A673 (cell line): Measurements from ENCODE around the gene RTN4RL2. TPM values are rescaled to one million over a fixed set of nuclear protein-coding genes. Genes with fewer than 3 reads are reported as not detected.

Source experiments
- BruUV-seq: library from RNA; stranded (reverse); fragments of 400-500 nt; replicated peaks from 2 replicates; lab custom pipeline; 2021; lab: Mats Ljungman, UMichigan
- CTCF ChIA-PET: fragments of 300-600 bp; sonication (Branson Sonifier 250); formaldehyde crosslinking; loops from one replicate; lab custom pipeline; 2022; ENCODE audit warnings: antibody characterized with exemption; lab: Charles Lee
- POLR2A ChIA-PET: fragments of 300-600 bp; sonication (Branson Sonifier 250); formaldehyde crosslinking; loops from one replicate; lab custom pipeline; 2022; ENCODE audit warnings: antibody characterized with exemption; ENCODE audit not compliant: low non-redundant PET; lab: Charles Lee
- DNase-seq: peaks from one replicate; pipeline ENCODE4 v3.0.0-alpha.2; 2015; ENCODE audit warnings: low spot score
- H3K27ac ChIP-seq: fragments of 200-600 bp; sonication (generic); 2 replicates; pipeline ENCODE4 v1.5.1; 2016; ENCODE audit warnings: mixed run types, low read depth, mild to moderate bottlenecking, mixed read lengths, antibody characterized with exemption, low read length; ENCODE audit not compliant: poor library complexity, severe bottlenecking
- H3K27me3 ChIP-seq: fragments of 200-600 bp; sonication (generic); replicated peaks from 2 replicates; pipeline ENCODE4 v1.6.1; 2017; ENCODE audit warnings: mixed run types, low read depth, mild to moderate bottlenecking, mixed read lengths, antibody characterized with exemption, low read length; ENCODE audit not compliant: insufficient read depth, poor library complexity
- H3K36me3 ChIP-seq: fragments of 200-600 bp; sonication (generic); 2 replicates; pipeline ENCODE4 v1.6.1; 2016; ENCODE audit warnings: mixed run types, mild to moderate bottlenecking, mixed read lengths, antibody characterized with exemption, low read length; ENCODE audit not compliant: insufficient read depth, poor library complexity, severe bottlenecking
- H3K4me1 ChIP-seq: fragments of 200-600 bp; sonication (generic); 2 replicates; pipeline ENCODE4 v1.6.1; 2017; ENCODE audit warnings: mixed run types, mild to moderate bottlenecking, mixed read lengths, antibody characterized with exemption, low read length; ENCODE audit not compliant: insufficient read depth, poor library complexity, severe bottlenecking
- H3K4me3 ChIP-seq: fragments of 200-600 bp; sonication (generic); 2 replicates; pipeline ENCODE4 v1.5.1; 2016; ENCODE audit warnings: low read depth, mixed run types, mild to moderate bottlenecking, mixed read lengths, low read length; ENCODE audit not compliant: poor library complexity, severe bottlenecking
- H3K9me3 ChIP-seq: fragments of 200-600 bp; sonication (generic); 2 replicates; pipeline ENCODE4 v1.6.1; 2016; ENCODE audit warnings: mixed run types, low read depth, mild to moderate bottlenecking, mixed read lengths, antibody characterized with exemption, low read length; ENCODE audit not compliant: poor library complexity, severe bottlenecking
- CTCF ChIP-seq: fragments of 300-800, 200-600 bp; sonication (generic); conservative IDR thresholded peaks from 2 replicates; pipeline ENCODE4 v1.5.1; 2017; ENCODE audit warnings: low read depth, mild to moderate bottlenecking, antibody characterized with exemption, low read length, moderate library complexity, mixed read lengths
- EZH2 ChIP-seq: fragments of 200-600 bp; sonication (generic); IDR thresholded peaks from 2 replicates; pipeline ENCODE4 v1.6.1; 2017; ENCODE audit warnings: borderline replicate concordance, low read depth, mild to moderate bottlenecking, mixed read lengths, antibody characterized with exemption, low read length; ENCODE audit not compliant: poor library complexity, severe bottlenecking
- intact Hi-C: fragments of 100-400 bp; cut with micrococcal nuclease; formaldehyde crosslinking; loops from one replicate; pipeline ENCODE4 v1.10.0; 2022; ENCODE audit not compliant: unreplicated experiment
- total RNA-seq: library from RNA; stranded (reverse); gene quantifications from 2 replicates; pipeline ENCODE4 v1.2.3, GENCODE V29; 2021

RTN4RL2 gene
- total RNA-seq, 1 experiment from 2014 or later, result 5.2 TPM

GRCh38 chr11:57490456-57491248, 30.3 kb downstream of the RTN4RL2 start:
- TF ChIP-seq EZH2, result no peak
- no peak for TF ChIP-seq CTCF
- Histone ChIP-seq H3K27ac (no peak overlapping the region), H3K9me3 (no peaks in the 10 kb centered on the region), H3K4me1 (no peaks in the 10 kb centered on the region), H3K36me3 (no peaks in the 10 kb centered on the region), H3K27me3 (no peaks in the 10 kb centered on the region), H3K4me3 (no peak overlapping the region)
- ChIA-PET CTCF (interaction anchor here (0.7 to 1.4 kb wide), 5 partner anchors 9 to 154 kb away, joined by 4 to 8 read pairs (median 6); no protein-coding TSS in a partner anchor), POLR2A (no interaction called here)
- BruUV-seq, result no TSS peak
- intact Hi-C loops, result loop anchor here (10.0 kb wide), 1 partner anchor 154 kb away; the partner anchor contains the start of gene YPEL4
- no peak for DNase-seq

GRCh38 chr11:57491371-57492061, 31.2 kb downstream of the RTN4RL2 start:
- no peaks in the 10 kb centered on the region for H3K36me3 ChIP-seq
- no TSS peak for BruUV-seq
- H3K4me1 ChIP-seq, result no peaks in the 10 kb centered on the region
- CTCF ChIA-PET, result interaction anchor here (0.5 to 1.4 kb wide), 7 partner anchors 33 to 330 kb away, joined by 3 to 8 read pairs (median 5); partner anchors contain the start of gene TIMM10
- no peak overlapping the region for H3K27ac ChIP-seq
- intact Hi-C loops, result loop anchor here (2.0 to 10.0 kb wide), 2 partner anchors 35 to 153 kb away; partner anchors contain the start of gene YPEL4
- DNase-seq, result peak; percentile 67
- no peaks in the 10 kb centered on the region for H3K9me3 ChIP-seq
- TF ChIP-seq CTCF (peak; percentile 87), EZH2 (no peak)
- no peak overlapping the region for H3K4me3 ChIP-seq
- no peaks in the 10 kb centered on the region for H3K27me3 ChIP-seq
- POLR2A ChIA-PET, result interaction anchor here (0.6 to 0.9 kb wide), 3 partner anchors 8 to 153 kb away, joined by 3 to 4 read pairs (median 3); no protein-coding TSS in a partner anchor
